Measurements from ENCODE around the gene SPINK6. TPM values are rescaled to one million over a fixed set of nuclear protein-coding genes. Genes with fewer than 3 reads are reported as not detected.

The SPINK6 gene
- total RNA-seq, 2 donors from 2014 or later = not detected

DNA sequence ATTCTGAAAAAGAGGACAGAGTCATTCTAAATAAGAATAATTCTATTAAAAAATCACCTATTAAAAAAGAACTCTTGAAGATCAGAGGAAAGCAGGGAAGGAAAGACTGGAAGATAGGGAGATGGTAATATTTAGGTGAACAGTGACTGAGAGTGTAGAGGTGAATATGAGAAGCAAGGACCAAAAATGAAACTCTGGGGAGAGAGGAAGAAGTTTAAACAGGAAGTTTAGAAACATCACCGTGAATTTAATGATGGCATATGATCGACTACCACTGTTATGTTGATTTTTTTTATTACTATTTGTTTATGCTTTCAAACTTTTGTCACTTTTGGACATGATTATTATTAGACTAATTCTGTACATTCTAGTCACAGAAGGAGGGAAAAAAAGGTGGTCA, 1.7 kb upstream of the SPINK6 start:
- H3K27me3 Mint-ChIP-seq = peaks cover 4 to 17% of the 10 kb centered on the region in 2 donors
- no peak for ATAC-seq
- peak overlapping the region in 1 of 2 donors; percentile 62 for H3K27ac Mint-ChIP-seq
- peaks cover 3% of the 10 kb centered on the region for H3K9me3 Mint-ChIP-seq
- no peaks in the 10 kb centered on the region for H3K36me3 Mint-ChIP-seq
- peaks cover 6 to 7% of the 10 kb centered on the region in 2 donors for H3K4me1 Mint-ChIP-seq (ENCODE audit: low read depth in 2 of 2)
- H3K4me3 Mint-ChIP-seq = peak overlapping the region; percentile 25
- DNase-seq (ENCODE audit: low spot score) = no peak

DNA sequence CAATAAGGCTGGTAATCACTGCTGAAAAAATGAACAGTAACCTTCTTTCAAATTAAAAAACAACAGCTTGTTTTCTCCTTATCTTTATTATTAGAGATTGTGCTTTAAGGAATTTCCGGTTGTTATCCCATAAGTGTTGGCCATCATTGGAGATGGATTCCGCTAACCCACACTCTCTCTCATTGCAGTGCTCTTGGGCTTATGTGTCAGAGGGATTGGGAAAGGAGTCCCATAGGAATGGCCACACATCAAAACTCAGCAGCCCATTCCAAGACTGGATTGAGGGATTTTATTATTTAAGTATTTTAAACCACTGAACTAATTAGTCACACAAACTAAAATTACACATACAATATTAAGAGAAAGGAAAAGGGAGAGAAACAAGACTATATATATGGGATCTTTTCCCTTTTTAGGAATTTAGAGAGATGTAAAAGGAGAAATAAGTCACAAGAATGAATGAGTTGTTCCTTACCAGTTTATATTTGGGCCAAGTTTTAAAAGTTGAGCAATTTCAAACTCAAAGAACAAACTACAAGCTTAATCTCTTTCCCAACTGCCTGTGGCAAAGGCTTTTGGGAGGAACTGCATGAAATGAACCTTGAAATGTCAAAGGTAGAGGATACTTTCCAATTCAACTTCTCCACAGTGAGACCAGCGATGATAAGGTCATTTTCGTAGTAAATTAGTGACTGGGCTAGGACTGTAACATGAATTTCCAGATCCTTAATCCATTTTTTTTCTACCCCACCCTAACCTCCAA, 2.4 kb downstream of the SPINK6 start:
- Mint-ChIP-seq H3K36me3 (no peaks in the 10 kb centered on the region), H3K9me3 (peaks cover 7% of the 10 kb centered on the region), H3K4me1 (ENCODE audit: low read depth in 2 of 2) (peaks cover 6 to 7% of the 10 kb centered on the region in 2 donors), H3K27ac (no peak overlapping the region), H3K27me3 (peaks cover 0 to 4% of the 10 kb centered on the region in 2 donors), H3K4me3 (no peak overlapping the region)
- ATAC-seq = no peak
- DNase-seq (ENCODE audit: low spot score) = no peak

DNA sequence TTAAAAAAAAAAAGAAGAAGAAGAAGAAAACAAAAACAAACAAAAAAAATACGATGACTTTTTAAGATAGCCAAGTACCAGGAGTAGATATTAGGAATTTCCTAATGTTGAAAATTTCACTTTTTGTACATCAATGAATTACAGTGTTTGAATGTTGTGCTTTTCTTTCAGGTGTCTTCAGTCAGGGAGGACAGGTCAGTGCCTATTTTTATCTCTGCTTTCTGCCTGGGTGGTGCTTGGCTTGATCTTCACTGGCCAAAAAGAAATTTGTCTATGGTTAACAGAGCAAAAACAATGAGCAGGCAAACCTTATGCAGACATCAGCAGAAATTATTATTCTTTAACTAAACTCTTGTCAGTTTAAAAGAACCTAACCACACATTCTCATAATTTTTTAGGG, 3.0 kb downstream of the SPINK6 start:
- Mint-ChIP-seq H3K27ac (no peak overlapping the region), H3K4me1 (ENCODE audit: low read depth in 2 of 2) (peaks cover 6 to 7% of the 10 kb centered on the region in 2 donors), H3K36me3 (no peaks in the 10 kb centered on the region), H3K27me3 (peaks cover 0 to 4% of the 10 kb centered on the region in 2 donors), H3K9me3 (peaks cover 7% of the 10 kb centered on the region), H3K4me3 (no peak overlapping the region)
- DNase-seq (ENCODE audit: low spot score) (no peak), ATAC-seq (no peak)

- H3K4me3 Mint-ChIP-seq = no peak overlapping the region
- H3K4me1 Mint-ChIP-seq (ENCODE audit: low read depth in 2 of 2) = no peaks in the 10 kb centered on the region
- H3K27me3 Mint-ChIP-seq = peaks cover 0 to 4% of the 10 kb centered on the region in 2 donors
- no peak overlapping the region for H3K27ac Mint-ChIP-seq
- DNase-seq (ENCODE audit: low spot score) = no peak
- ATAC-seq = no peak
- peaks cover 4% of the 10 kb centered on the region for H3K9me3 Mint-ChIP-seq
- no peaks in the 10 kb centered on the region for H3K36me3 Mint-ChIP-seq
Measured at GRCh38 chr5:148206620-148207019, 3.8 kb downstream of the SPINK6 start.

DNA sequence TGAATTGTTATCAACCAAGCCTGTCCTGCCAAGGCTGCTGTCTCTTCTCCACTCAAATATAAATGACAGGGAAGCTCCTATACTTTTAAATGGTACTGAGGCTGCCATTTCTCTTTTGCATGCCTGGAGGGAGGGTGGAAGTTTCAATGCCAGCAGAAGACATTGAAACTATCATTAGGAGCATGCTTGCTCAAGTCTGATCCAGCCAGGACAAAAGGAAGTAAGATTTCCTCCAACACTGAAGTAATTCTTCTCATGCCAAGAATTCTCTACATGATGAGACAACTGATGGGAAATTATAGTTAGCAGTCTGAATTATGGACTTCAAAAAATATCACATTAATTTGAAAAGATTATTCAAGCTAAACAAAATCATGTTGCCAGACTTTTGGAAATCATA, 5.4 kb downstream of the SPINK6 start:
- DNase-seq (ENCODE audit: low spot score) (no peak), ATAC-seq (no peak)
- H3K9me3 Mint-ChIP-seq = peaks cover 4% of the 10 kb centered on the region
- peaks cover 0 to 4% of the 10 kb centered on the region in 2 donors for H3K27me3 Mint-ChIP-seq
- H3K4me3 Mint-ChIP-seq = no peak overlapping the region
- H3K36me3 Mint-ChIP-seq = no peaks in the 10 kb centered on the region
- no peak overlapping the region for H3K27ac Mint-ChIP-seq
- no peaks in the 10 kb centered on the region for H3K4me1 Mint-ChIP-seq (ENCODE audit: low read depth in 2 of 2)

- Mint-ChIP-seq H3K27me3 (peaks cover 0 to 4% of the 10 kb centered on the region in 2 donors), H3K4me1 (ENCODE audit: low read depth in 2 of 2) (no peaks in the 10 kb centered on the region), H3K9me3 (peaks cover 4% of the 10 kb centered on the region), H3K36me3 (no peaks in the 10 kb centered on the region), H3K4me3 (no peak overlapping the region), H3K27ac (no peak overlapping the region)
- ATAC-seq (no peak), DNase-seq (ENCODE audit: low spot score) (no peak)
Measured at GRCh38 chr5:148209151-148209770, 6.4 kb downstream of the SPINK6 start.

DNA sequence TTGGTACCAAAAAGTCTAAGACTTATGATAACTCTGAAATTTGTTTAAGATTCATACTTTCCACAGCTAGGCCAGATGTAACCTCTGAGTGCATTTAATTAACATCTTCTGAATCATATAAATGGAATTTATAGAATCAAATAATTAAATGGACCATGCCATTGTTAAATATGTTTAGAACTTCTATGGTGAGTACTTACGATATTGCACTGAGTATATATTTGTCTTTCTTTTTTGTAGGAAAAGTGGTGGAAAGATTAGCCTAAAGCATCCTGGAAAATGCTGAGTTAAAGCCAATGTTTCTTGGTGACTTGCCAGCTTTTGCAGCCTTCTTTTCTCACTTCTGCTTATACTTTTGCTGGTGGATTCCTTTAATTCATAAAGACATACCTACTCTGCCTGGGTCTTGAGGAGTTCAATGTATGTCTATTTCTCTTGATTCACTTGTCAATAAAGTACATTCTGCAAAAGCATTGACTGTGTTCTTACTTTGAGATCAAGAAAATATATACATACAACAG, 11.9 kb downstream of the SPINK6 start:
- Mint-ChIP-seq H3K27me3 (no peaks in the 10 kb centered on the region), H3K9me3 (peaks cover 4% of the 10 kb centered on the region), H3K36me3 (peaks cover 7% of the 10 kb centered on the region), H3K27ac (no peak overlapping the region), H3K4me1 (ENCODE audit: low read depth in 2 of 2) (no peaks in the 10 kb centered on the region), H3K4me3 (no peak overlapping the region)
- no peak for DNase-seq (ENCODE audit: low spot score)
- no peak for ATAC-seq

DNA sequence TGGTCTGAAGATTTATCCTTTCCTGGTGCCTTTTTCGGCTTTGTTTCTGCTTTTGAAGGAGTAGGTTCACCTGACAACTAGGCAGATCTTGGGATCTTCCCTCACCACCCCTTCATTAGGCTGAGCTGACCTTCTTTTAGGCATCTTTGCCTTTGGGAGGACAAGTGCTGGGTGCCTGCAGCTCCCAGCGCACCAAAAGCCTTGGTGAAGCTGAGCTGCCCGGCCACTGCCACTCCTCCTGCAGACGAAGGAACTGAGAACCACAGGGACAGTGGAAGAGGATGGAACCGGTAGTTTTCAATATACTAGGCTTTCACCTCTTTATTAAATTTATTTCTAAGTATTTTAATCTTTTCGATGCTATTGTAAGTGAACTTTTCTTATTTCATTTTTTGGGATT, 18.7 kb downstream of the SPINK6 start:
- Mint-ChIP-seq H3K4me1 (ENCODE audit: low read depth in 2 of 2) (no peaks in the 10 kb centered on the region), H3K27me3 (peaks cover 6 to 25% of the 10 kb centered on the region in 2 donors), H3K36me3 (peaks cover 7% of the 10 kb centered on the region), H3K27ac (no peak overlapping the region), H3K9me3 (peaks cover 6% of the 10 kb centered on the region), H3K4me3 (no peak overlapping the region)
- no peak for DNase-seq (ENCODE audit: low spot score)
- ATAC-seq = no peak

- Mint-ChIP-seq H3K27ac (no peak overlapping the region), H3K27me3 (peaks cover 6 to 28% of the 10 kb centered on the region in 2 donors), H3K4me3 (no peak overlapping the region), H3K9me3 (peaks cover 7% of the 10 kb centered on the region), H3K36me3 (no peaks in the 10 kb centered on the region), H3K4me1 (ENCODE audit: low read depth in 2 of 2) (no peaks in the 10 kb centered on the region)
- DNase-seq (ENCODE audit: low spot score) (no peak), ATAC-seq (no peak)
Measured at GRCh38 chr5:148224117-148224742, 21.4 kb downstream of the SPINK6 start.

DNA sequence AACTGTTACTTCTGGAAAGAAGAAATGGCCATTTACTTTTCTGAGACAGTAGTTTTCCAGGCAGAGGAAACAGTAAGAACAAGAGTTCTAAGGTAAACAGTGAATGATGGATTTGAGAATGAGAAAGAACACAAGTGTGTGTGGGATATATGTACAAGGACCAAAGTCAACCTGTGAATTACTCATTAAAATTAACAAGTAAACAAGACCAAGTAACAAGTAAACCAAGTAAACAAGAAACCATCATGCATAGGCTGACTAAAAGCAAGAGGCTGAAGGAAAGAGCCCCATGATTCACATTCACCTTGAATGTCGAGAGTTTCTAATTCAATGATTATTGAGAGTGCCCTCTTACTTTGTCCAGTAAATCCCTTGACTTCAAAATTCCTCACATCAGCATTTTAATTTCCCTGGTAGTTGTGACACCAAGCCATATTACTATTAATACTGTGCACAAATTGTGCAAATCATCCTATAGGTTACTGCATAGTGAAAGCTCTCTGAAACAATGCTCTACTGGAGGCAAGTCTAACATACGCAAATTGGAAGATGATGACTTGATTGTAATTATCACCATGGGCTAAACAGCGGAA, 25.6 kb downstream of the SPINK6 start:
- H3K36me3 Mint-ChIP-seq = no peaks in the 10 kb centered on the region
- DNase-seq (ENCODE audit: low spot score) (no peak), ATAC-seq (peak in 1 of 2 donors; percentile 33)
- H3K4me1 Mint-ChIP-seq (ENCODE audit: low read depth in 2 of 2) = no peaks in the 10 kb centered on the region
- H3K27ac Mint-ChIP-seq = no peak overlapping the region
- peaks cover 6 to 10% of the 10 kb centered on the region in 2 donors for H3K27me3 Mint-ChIP-seq
- peaks cover 11% of the 10 kb centered on the region for H3K9me3 Mint-ChIP-seq
- H3K4me3 Mint-ChIP-seq = no peak overlapping the region

DNA sequence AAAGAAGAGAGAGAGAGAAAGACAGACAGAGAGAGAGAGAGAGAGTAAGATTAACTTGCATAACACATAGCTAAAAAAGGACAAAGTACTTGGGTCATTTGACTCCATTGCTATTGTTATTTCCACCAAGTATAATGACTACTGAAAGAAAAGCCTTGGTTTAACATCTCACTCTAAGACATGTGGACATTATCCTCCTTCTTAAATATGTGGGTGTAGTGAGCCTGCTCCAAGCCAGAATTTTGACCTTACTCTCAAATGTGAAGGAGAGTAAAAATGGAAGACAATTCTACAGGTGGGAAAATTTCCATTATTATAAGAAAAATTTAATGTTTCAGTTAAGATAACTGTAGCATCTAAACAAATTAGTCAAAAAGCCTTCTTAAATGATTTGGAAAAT, 27.0 kb downstream of the SPINK6 start:
- DNase-seq (ENCODE audit: low spot score) = no peak
- H3K27me3 Mint-ChIP-seq = peaks cover 6 to 10% of the 10 kb centered on the region in 2 donors
- H3K27ac Mint-ChIP-seq = no peak overlapping the region
- H3K4me3 Mint-ChIP-seq = no peak overlapping the region
- H3K9me3 Mint-ChIP-seq = peaks cover 11% of the 10 kb centered on the region
- no peak for ATAC-seq
- no peaks in the 10 kb centered on the region for H3K4me1 Mint-ChIP-seq (ENCODE audit: low read depth in 2 of 2)
- H3K36me3 Mint-ChIP-seq = no peaks in the 10 kb centered on the region

DNA sequence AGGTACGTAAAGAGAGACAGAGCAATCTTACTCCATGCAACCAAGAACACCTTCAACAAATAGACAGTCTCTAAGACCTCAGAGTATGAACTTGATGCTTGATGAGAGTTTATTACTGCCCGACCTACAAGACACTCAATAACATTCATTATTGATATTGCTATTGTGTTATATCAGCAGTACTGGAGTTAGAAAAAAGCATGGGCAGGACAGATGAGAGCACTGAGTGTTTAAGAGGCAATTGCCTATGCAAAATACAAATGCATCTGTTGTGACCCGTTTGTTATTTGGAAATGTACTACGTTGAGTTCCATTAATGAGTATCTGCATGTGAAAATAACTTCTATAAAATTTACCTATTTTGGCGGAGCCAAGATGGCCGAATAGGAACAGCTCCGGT, 27.4 kb downstream of the SPINK6 start:
- Mint-ChIP-seq H3K4me3 (no peak overlapping the region), H3K4me1 (ENCODE audit: low read depth in 2 of 2) (no peaks in the 10 kb centered on the region), H3K27me3 (peaks cover 6 to 10% of the 10 kb centered on the region in 2 donors), H3K27ac (no peak overlapping the region), H3K36me3 (no peaks in the 10 kb centered on the region), H3K9me3 (peaks cover 11% of the 10 kb centered on the region)
- DNase-seq (ENCODE audit: low spot score) (no peak), ATAC-seq (no peak)

- no peak for ATAC-seq
- Mint-ChIP-seq H3K4me1 (ENCODE audit: low read depth in 2 of 2) (no peaks in the 10 kb centered on the region), H3K36me3 (no peaks in the 10 kb centered on the region), H3K27me3 (peaks cover 0 to 5% of the 10 kb centered on the region in 2 donors), H3K27ac (no peak overlapping the region), H3K4me3 (no peak overlapping the region), H3K9me3 (peaks cover 4% of the 10 kb centered on the region)
- no peak for DNase-seq (ENCODE audit: low spot score)
Measured at GRCh38 chr5:148237785-148238417, 35.1 kb downstream of the SPINK6 start.

All from natural killer cell treated with Interleukin-12 subunit alpha and Interleukin-12 subunit beta and Interleukin-15 and Interleukin-18, amount 100 ng/mL, for 72 hours (primary cell).